Adipose tissue (tissue), 3 donors: ENCODE results near the gene PSRC1. TPM values are rescaled to one million over a fixed set of nuclear protein-coding genes. Genes with fewer than 3 reads are reported as not detected.

Experiments
- H3K27ac ChIP-seq: one replicate; pipeline ENCODE4 v1.5.1; 2013; ENCODE audit warnings: low read depth, low read length
- WGBS, 3 donors: extraction: QIAGEN DNeasy Blood & Tissue Kit; methylation state at CpG; one replicate each; pipeline ENCODE4 v1.1.7; 2013; 5-methylcytosine and 5-hydroxymethylcytosine counted together
- polyA plus RNA-seq, 3 donors: library from polyadenylated mRNA; stranded (reverse); fragments of 200-250 nt; gene quantifications; one replicate each; pipeline ENCODE4 v1.2.3, GENCODE V29; 2013
- donor health status: healthy with polysubstance abuse.
- donor health status: Bipolar disorder and iron deficiency.
- donor health status: healthy.

The PSRC1 gene
- polyA plus RNA-seq, 3 donors = 0.98 to 2.9 (median 1.1) TPM

- H3K27ac ChIP-seq = no peak overlapping the region
- 41 to 56% (median 54%) methylated on average over 29 of the region's 29 CpGs for WGBS, 3 donors
Observed at GRCh38 chr1:109263597-109264378, 19.2 kb downstream of the PSRC1 start.

GRCh38 chr1:109263234-109263596 lies 19.7 kb downstream of the PSRC1 start:
- 68 to 81% (median 69%) methylated on average over 12 of the region's 12 CpGs for WGBS, 3 donors
- H3K27ac ChIP-seq = no peak overlapping the region

DNA sequence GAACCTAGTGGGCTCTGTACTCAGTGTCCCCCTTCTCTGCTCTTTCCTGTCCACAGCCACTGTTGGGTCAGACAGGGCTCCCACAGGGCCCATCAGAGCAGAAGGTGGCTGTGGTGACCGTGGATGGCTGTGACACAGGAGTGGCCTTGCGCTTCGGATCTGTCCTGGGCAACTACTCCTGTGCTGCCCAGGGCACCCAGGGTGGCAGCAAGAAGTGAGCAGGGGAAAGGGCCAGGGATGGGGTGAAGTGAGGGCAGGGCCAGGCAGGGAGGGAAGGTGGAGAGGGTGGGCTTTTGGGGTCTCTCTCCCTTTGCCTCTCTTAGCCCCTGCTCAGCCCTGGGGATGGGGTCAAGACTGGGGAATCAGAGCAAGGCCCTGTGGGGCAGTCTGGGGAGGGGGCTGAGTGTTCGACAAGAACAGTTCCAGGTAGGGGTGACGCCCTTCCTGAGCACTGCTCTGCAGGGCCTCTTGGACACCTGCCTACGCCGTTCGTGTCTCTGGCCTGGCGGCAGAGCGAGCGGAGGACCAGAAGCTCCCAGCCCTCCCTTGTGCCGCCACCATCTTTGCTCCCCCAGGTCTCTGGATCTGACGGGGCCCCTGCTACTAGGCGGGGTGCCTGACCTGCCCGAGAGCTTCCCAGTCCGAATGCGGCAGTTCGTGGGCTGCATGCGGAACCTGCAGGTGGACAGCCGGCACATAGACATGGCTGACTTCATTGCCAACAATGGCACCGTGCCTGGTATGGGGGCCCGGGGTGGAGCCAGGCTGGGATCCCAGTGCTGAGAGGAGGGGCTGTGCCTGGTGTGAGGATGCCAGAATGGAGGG lies 20.5 kb downstream of the PSRC1 start:
- 89 to 91% (median 89%) methylated on average over 22 of the region's 22 CpGs for WGBS, 3 donors

DNA sequence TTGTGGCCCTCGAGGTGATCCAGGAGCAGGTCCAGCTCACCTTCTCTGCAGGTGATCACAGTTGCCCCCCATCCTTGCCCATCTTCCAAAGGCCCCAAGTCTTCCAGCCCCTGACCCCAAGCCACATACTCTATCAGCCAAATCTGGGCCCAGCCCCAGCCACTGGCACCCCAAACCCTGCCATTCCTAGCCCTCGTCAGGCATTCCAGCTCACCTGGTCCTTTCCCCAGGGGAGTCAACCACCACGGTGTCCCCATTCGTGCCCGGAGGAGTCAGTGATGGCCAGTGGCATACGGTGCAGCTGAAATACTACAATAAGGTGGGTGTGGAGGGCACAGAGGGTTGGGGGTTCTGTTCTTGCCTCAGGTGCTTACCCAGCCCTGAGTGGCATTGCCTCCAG lies 21.4 kb downstream of the PSRC1 start:
- 87 to 91% (median 89%) methylated on average over 6 of the region's 6 CpGs for WGBS, 3 donors
- no peak overlapping the region for H3K27ac ChIP-seq

More for the DNA sequence above, 20.5 kb downstream of the PSRC1 start:
- H3K27ac ChIP-seq = no peak overlapping the region

DNA sequence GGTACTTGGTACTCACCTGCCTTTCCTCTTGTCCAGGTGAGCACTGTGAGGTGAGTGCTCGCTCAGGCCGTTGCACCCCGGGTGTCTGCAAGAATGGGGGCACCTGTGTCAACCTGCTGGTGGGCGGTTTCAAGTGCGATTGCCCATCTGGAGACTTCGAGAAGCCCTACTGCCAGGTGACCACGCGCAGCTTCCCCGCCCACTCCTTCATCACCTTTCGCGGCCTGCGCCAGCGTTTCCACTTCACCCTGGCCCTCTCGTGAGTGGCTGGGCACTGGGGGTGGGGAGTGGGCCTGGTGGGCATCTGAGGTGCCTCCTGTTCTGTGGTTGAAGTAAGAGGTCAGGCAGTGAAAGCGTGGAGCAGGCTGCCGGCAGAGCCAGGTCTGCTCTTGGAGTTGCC lies 21.9 kb downstream of the PSRC1 start:
- H3K27ac ChIP-seq = no peak overlapping the region
- 93 to 94% (median 94%) methylated on average over 16 of the region's 16 CpGs for WGBS, 3 donors

DNA sequence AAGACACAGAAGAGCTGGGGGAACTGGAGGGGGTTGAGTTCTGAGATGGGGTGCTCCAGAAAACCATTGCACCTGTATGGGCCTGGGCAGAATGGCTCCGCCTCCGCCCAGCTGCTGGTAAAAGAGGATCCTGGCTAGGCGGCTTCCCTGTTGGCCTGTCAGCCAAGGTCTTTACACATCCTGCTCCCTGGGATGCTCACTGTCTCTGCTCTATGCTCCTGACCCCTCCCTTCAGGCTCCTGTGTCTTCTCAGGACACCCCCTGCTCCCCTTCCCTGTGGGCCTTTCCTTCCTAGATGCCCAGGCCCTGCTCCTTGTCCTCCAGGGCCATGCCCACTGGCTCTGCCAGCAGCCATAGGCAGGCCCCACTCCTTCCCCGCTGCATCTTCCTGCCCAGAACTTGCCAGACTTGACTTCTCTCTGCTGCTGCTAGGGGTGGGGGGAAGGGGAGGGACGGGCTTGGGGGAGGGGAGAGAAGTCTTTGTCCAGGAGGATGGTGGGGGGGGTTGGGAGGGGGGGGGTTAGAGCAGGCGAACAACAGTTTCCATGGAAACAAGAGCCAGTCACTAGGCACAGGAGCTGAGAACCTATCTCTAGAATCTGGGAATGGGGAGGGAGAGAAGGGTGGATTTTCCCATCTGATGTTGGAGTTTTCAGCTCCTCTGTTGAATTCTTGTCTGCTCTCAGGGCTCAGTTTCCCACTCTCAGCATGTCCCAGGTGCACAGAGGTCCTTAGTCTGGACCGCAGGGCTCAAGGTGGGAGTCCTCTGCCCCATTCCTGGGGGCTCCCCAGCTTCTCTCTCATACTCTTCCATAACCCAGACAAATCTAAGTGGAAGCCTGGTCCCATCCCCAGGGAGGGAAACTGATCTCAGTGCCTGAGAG lies 23.0 kb downstream of the PSRC1 start:
- 79 to 82% (median 80%) methylated on average over 7 of the region's 7 CpGs for WGBS, 3 donors
- H3K27ac ChIP-seq = no peak overlapping the region

GRCh38 chr1:109258481-109259466 lies 24.2 kb downstream of the PSRC1 start:
- 89 to 93% (median 92%) methylated on average over 58 to 69 of the region's 69 CpGs for WGBS, 3 donors
- no peak overlapping the region for H3K27ac ChIP-seq

DNA sequence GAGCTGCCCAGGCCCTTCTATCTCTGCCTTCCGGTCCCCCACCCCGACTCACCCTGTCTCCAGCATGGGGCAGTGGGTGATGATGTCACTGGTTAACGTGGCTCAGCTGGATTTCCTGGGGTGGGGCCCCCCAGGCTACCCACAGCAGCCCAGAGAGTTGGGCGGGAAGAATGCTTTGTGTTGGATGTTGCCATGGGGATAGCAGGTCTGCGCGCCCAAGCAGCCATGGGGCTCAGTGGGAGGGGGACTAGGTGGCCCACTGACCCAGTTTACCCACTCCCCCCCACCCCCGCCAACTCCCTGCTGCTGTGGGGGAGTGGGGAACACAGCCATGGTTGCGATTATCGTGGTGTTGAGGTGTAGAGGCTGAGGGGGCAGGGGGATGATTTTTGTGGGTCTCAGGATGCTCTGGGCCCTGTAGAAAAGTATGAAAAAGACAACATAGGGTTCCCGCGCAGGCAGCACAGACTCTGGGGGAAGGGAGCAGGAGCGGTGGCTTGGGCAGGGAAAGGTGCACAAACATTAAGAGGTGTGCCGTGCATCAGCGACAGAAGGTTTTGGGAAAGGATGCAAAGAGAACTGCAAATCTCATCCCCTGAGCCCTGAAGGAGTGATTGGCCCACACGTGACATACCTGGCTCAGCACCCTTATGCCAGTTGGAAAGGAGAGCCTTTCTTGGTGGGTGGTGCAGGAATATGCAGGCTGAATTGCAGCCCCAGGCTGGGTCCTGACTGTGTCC lies 25.1 kb downstream of the PSRC1 start:
- WGBS, 3 donors = 82 to 86% (median 85%) methylated on average over 15 of the region's 15 CpGs
- no peak overlapping the region for H3K27ac ChIP-seq

DNA sequence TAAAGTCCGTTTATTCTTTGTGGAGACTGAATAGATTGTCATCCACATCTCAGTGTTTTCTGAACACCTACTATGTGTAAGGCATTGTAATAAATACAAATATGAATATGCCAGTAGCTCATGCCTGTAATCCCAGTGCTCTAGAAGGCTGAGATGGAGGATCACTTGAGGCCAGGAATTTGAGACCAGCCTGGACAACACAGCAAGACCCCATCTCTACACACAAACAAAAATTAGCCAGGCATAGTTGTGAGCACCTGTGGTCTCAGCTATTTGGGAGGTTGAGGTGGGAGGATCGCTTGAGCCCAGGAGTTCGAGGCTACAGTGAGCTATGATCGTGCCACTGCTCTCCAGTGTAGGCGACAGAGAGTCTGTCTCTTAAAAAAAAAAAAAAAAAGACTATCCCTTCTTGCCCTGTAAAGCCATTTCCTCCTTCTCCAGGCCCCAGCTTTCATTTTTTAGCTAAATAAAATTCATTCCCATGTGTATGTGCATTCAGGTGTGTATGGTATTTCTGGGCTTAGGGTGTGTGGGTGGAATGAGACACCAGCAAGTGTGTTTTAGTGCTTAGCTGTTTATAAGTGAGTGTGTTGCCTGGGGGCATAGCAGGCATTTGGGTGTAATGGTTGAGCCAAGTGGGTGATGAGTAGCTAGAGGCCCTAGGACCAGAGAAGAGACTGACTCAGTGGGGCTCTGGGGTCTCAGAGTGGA lies 25.8 kb downstream of the PSRC1 start:
- WGBS, 3 donors = 91 to 97% (median 96%) methylated on average over 5 of the region's 5 CpGs
- no peak overlapping the region for H3K27ac ChIP-seq

DNA sequence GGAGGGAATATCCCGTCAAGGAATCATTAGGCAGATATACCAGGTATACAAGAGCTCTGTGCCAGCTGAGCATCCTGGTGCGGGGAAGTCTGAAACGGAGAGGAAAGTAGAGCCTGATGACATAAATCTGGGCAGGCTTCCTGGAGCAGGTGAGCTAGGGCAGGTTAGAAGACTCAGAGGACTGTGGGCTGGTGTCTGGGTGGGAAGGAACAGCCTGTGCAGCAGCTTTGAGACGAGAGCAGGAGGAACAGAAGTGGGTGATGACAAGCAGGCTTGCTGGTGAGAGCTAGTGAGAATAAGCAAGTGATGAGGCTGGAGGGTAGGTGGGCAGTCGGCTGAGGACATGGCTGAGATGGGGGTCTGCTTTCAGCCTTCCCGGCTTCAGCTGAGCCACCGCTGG lies 26.9 kb downstream of the PSRC1 start:
- H3K27ac ChIP-seq = no peak overlapping the region
- 77 to 92% (median 83%) methylated on average over 7 of the region's 7 CpGs for WGBS, 3 donors

DNA sequence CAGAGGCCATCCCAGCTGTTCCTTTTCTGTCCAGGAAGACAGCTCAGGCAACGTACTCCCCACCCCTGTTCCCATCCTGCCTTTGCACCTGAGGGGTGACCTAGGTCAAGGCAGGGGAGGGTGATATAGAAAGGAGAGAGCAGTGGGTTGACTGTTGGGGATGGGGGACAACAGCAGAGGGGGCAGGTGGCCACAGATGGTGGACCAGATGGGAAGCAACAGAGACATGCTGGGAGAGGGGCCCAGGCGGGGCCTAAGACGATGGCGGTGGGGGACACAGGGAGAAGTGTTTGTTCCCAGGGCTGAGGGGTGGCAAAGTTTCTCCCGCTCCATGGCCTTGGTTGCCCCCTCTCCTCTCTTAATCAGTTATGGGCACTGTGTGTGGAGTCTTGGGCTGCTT lies 27.3 kb downstream of the PSRC1 start:
- WGBS, 3 donors = 90 to 91% (median 90%) methylated on average over 5 of the region's 5 CpGs
- H3K27ac ChIP-seq = no peak overlapping the region

- H3K27ac ChIP-seq = no peak overlapping the region
- 66 to 68% (median 67%) methylated on average over 15 of the region's 15 CpGs for WGBS, 3 donors
Observed at GRCh38 chr1:109255097-109255651, 27.8 kb downstream of the PSRC1 start.

DNA sequence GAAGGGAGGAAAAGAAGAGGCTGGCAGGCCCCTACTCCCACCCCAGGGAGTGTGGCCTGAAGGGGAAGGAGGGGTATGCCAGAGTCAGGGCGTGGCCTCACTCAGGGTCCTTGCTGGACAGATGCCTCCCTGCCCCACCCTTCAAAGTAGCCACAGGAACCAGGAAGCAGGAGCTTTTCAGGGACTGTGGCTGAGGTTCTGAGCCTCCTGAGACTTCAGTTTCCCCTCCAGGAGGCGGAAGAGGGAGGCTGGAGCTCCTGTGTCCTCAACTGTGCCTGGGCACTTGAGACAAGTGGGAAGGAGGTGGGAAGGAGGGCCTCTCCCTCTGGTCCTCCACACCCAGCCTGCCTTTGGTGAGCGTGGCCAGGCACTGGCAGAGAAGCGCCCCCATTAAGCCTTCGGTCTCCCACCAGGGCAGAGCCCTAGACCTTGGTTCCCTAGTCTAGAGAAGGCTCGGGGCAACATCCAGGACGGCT lies 28.3 kb downstream of the PSRC1 start:
- no peak overlapping the region for H3K27ac ChIP-seq
- 76 to 78% (median 77%) methylated on average over 7 of the region's 7 CpGs for WGBS, 3 donors

- H3K27ac ChIP-seq = no peak overlapping the region
- WGBS, 3 donors = 27 to 54% (median 48%) methylated on average over 9 of the region's 9 CpGs
Observed at GRCh38 chr1:109253803-109254620, 28.9 kb downstream of the PSRC1 start.
